NCI-H2107 (cell line): ENCODE results near the gene CHRNA9.

ENCODE experiments used
- DNase-seq: peaks from one replicate; lab custom pipeline; 2025; lab: John Stamatoyannopoulos, UW

Gene CHRNA9

DNA sequence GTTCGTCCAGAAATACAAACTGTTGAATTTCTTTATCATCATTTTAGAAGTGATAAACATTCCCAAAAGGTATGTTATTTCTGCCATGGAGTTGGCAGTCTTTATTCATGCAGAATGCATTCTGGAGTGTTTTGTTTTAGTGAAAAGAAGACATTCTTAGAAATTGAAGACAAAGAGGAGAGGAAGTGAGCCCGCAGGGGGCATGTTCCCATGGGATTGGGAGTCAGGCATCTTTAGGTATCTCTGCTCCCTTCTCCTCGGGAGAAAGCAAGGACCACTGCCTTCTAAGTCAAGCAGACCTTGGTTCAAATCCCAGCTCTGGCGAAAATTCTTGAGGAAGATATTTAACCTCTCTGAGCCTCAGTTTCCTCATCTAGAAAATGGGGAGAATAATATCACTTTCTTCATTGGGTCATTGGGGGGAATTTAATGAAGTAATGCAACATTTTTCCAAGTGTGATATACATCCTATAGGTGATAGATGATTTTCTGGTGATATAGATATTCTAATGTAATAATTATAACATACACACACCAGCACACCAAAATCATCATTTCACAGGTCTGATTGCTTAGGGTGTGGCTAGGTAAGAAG is 26.5 kb upstream of the CHRNA9 start:
- DNase-seq = no peak

DNA sequence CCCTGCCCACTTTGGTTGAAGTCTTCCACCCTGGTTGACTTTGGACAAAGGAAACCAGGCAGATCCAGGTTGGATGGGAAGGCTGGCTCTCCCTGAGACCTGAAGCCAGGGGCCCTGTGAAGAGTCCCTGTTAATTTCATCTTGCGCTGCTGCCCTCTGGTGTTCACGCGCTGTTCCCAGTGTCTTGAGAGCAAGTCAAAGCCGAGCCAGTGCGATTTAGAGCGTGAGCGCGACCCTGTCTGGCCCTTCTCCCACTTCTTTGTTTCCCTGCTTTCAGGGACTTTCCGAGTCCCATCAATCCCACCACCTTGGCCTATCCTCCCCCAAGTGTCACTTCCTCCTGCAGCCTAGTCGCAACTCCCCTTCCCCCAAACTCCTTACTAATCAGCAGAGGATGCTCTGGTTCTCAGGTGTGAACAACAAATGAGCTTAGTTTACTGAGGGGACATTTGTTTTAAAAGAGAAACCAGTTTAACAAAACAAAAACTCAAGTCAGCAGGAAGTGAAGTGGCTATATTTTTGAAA is 25.8 kb upstream of the CHRNA9 start:
- no peak for DNase-seq

DNA sequence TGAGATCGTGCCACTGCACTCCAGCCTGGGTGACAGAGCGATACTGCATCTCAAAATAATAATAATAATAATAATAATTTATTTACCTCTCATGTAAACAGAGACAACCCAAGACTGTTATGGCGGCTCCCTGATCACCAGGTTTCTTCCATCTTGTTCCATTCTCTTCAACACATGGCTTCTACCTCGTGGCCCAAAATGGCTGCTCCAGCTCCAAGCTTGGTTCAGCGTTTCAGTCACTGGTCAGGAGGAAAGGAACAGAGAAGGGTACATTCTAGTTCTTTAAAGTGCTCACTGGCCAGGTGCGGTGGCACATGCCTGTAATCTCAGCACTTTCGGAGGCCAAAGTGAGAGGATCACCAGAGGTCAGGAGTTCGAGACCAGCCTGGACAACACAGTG is 24.9 kb upstream of the CHRNA9 start:
- no peak for DNase-seq

DNA sequence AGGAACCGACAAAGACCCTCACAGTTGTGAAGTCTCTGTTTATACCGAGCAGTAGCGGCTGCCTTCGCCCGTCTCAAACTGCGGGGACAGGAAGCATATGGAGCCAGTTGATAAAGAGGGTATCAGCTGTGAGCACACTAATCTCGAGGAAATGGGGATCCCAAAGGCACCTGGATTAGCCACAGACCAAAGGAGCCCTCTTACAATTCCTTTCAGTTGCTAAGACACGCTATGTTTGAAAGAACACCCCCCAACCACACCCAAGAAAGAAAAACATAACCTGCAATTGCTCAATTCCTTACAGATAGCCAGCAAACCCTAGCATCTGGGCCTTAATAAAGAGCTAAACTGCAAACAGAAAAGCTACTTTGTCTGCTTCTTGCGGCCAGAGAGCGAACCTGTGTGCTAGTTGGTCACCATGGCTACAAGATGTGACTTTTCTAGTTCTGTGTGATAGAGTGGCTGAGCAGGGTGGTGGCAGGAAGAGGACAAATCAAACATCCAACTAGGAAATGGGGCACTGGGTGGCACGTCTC is 23.3 kb upstream of the CHRNA9 start:
- DNase-seq = no peak

DNA sequence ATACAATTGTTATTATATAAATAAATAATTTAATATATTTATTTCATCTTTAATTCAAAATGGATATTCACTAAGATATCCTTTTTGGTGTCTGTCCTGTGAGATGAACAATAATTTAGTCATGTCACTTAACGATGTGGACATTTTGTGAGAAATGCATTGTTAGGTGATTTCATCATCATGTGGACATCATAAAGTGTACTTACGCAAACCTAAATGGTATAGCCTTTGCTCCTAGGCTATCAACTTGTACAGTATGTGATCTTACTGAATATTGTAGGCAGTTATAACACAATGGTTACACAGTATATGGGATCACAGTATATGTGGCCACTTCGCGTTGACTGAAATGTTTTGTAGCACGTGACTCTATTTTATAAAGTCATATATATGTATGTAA is 20.2 kb upstream of the CHRNA9 start:
- DNase-seq = no peak

DNA sequence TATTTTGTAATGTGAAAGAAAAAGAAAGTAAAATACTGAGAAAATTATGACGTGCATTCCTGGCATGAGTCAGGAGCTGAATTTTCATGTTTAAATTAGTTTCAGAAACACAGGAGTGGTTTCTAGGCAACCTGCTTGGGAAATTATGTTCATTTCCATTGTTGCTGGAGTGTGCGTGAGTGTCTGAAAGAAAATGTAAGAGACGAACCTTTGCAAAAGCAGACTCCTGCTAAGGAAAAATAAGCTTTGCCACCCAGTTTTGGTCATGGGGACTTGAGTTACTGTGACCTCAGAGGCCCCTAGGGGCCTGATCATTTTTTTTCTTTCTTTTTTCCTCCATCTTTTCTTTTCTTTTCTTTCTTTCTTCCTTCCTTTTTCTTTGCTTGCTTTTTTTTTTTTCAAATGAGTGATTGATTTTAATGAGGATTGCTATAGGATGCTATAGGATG is 18.8 kb upstream of the CHRNA9 start:
- DNase-seq = no peak

DNA sequence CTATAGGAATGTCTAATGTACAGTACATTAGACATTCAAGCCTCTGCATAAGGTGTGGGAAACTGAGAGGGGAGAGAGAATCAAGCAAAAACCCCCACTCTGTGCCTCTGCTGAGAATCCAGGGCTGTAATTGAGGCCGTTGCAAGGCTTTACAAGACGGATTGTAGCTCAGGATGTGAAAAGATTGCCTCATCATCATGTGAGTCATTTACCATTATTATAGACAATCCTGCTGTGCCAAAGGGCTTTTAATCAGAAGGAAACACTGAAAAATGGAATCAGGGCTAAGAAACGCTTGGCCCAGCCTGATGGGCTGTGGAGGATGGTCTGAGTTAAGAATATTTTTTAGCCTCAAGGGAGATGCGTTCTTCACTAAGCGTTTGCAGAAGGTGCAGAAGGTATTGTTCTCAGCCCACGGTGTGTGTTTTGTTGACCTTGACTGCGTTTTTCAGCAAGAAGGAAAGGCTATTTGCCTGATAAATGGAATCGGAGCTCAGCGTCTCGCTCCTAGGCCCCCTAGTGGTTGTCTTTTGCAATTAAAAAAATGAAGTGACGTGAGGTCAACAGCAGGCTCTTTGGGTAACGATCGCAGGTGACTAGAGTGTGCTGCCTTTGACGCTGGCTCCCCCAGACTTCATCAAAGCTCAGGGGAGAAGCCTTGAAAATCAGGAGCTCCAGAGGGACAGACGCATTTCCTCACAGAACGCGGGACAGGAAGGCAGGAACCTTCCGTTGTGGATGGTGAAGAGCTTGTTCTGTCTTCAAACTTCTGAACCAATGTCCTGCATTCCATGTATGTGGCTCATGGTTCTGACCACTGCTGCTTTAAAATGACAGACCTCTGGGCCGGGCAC is 18.1 kb upstream of the CHRNA9 start:
- DNase-seq = no peak

DNA sequence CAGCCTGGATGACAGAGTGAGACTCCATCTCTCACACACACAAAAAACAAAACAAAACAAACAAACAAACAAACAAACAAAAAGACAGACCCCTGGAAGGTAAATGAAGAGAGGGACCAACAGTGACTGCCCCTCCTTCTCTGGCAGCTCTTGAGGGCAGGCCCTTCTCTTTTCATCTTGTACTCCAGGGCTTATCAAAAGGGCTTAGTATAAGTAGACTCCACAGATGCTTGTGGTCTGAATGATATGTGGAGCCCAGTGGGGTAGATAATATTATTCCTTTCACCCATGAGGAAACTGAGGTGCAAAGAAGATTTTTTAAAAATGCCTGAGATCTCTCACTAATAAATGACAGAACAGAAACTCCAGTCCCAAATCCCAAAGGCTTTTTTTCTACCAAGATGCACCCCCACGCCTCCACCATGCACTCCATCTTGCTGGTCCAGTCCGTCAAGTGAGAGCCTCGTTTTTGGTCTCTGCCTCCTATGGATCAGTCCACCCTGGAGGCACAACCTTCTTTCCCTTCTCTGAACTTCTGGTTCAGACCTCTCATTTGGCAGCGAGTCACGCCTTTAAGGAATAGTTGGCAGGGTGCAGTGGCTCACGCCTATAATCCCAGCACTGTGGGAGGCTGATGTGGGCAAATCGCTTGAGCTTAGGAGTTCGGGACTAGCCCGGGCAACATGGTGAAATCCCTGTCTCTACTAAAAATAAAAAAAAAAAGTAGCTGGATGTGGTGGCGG is 17.0 kb upstream of the CHRNA9 start:
- no peak for DNase-seq

DNA sequence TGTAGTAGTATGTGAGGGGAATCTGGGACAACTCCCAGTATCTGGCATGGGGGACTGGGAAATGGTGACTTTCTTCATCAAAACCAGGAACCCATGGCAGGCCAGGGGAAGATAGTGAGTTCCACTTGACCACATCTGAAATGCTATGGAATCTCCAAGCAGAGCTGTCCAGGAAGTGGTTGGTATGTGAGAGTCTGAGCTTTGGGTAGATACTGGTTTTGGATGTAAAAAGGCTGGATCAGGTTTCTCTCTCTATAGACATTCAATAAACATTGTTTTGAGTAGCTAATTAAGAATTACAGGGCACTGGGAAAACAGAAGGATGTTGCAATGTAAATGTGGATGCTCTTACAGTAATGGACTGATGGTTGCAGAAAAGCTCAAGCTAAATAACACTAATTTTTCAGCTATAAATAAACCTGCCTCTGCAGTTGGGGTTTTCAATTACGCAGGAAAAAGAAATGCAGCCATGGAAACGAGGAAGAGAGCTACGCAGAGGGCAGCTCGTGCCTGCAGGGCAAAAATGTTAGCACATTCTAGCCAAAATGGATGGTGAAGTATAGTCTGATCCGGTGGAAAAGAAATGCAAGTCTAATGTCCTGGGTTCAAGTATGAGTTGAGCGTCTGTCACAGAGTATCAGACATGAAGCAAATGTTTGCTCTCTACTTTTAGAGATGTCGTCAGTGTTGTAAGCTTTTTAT is 13.4 kb upstream of the CHRNA9 start:
- no peak for DNase-seq

DNA sequence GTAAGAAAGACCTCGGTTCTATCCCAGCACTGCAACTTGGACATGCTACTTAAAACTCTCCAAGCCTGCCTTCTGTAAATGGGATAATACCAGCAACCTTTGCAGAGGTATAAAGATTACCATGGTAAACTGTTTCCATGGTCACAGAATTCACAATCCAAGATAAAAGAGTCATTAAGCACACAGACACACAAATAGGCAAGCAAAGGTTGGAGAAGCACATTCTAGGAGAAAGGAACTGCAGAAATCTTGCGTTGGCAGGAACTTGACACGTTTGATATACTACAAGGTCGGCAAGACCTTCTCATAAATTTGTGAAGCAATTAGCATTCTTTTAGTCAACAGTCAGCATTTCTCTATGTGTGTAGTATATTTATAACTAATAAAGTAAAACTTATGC is 12.3 kb upstream of the CHRNA9 start:
- no peak for DNase-seq

DNA sequence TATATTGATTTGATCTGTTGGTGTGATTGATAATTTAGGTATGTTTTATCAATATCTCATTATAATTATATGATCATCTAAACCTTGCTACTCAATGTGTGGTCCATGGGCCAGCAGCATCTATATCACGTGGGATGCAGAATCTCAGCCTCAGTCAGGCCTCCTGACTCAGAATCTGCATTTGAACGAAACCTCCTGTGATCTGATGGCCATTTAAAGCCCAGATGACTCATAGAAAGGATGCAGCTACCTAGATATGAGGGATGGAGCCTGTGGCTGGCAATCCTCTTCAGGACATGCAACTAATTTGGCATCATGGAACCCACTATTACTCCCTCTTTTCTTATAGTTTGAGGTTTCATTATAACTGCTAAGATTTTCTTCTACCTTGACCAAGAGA is 11.3 kb upstream of the CHRNA9 start:
- DNase-seq = no peak

DNA sequence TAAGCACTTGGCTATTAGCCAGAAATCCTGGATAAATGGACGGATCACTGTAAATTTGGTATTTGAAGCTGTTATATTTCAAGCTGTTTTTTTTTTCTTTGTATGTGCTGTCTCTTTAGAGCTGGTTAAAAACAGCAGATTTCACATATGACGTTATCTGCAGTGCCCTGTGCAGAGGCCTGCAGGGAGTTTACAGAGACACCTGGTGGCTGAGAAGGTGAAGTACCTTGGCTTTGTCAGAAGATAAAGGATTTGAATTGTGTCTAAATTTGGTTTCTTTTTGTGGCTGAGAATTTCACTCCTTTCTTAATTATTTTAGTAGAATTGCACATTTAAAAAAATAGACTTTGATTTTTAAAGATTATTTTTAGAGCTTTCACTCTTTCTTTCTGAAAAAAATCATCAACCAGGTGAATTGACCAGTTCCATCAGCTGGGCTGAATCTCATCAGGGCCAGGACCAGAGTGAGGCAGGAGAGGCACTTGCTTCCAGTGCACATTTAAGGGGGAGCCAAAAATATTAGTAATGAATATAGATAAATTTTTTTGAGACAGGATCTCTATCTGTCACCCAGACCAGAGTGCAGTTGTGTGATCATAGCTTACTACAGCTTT is 9.6 kb upstream of the CHRNA9 start:
- DNase-seq = peak; percentile 27

DNA sequence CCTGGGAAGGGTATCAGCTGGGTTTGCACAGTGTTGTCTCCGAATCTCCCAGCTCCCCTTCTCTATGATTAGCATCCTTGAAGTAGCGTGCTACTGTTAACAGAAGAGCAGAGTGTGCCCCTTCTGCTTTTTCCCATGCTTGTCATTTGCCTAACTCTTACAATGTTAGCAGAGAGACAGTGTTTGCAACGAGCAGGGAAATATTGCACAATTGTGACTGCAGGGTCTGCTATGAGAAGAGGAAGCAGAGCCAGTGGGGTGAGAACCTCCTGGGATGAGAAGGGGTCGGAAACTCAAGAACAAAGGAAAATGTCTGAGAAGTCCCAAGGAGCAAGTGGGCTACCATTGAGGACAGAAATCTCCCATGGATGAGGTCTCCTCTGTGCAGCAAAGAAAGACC is 7.8 kb upstream of the CHRNA9 start:
- DNase-seq = no peak

DNA sequence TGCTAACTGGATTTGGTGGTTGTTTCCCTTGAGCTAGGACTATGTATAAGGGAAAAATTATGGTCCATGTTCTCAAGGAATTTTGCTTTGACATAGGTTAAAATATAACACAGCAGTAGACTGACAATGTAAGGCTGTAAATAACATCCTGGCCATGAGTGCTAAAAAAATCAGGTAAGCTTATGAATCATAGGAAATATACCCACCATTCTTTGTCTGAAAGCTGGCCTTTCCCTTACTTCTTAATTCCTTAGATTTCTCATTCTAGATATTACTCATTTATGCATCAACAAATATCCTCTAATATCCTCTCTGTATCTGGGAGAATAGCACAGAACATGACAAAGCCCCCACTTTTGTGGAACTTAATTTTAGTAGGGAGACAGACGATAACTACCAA is 6.8 kb upstream of the CHRNA9 start:
- no peak for DNase-seq

DNA sequence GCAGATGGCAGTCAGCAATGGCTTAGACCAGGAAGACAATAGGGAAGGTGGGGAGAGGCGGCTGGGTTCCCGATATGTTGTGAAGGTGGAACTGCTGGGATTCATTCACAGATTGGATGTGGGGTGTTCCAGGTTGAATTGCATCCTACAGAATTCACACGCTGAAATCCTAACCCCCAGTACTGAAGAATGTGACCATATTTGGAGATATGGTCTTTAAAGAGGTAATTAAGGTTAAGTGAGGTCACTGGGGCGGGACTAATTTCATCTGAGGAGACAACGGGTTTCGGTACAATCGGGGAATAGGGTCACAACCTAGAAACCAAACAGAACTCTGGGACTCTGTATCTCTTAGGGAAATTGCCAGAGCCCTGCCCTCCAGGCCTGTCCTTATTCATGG is 5.3 kb upstream of the CHRNA9 start:
- no peak for DNase-seq

DNA sequence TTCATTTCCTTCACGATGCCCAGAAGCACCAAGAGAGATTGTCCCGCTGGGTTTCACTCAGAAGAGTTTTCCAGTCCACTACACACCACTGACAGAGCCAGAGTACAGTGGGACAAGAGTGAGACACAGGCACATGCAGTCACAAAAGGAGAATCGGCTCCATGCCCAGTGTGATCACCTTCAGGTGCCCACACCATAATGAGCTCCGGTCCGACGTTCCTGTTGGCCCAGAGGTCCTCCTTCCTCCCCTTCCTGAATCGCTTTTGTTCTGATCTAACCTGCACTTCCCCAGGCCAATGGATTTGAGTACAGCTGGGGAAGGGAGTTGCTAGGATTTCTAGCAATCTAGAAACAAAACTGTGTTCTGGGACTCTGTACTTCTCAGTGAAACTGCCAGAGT is 4.6 kb upstream of the CHRNA9 start:
- no peak for DNase-seq

DNA sequence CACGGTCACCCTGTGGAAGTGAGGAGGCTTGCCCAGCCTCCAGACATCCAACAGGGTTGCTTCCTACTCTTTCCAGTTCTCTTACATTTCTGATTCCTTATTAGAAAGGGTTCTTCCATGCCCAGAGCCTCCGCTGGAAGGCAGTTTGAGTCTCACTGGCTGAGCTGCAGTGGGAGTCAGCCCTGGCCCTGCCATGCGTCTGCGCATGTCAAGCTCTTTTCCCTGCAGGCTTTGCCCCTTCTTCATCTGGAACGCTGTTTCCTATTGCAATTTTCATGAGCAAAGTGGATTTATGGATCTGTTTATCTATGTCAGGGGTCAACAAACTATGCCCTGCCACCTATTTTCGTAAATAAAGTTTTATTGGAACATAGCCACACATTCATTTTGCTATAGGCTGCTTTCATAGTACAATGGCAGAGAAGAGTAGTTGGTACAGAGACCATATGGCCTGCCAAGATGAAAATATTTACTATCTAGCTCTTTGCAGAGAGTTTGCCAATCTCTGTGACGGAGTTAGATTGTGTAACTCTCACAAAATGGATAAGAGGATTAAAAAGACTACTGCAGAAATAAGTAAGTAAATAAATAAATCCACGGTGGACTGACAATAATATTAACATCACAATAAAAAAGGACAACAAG is 3.9 kb upstream of the CHRNA9 start:
- no peak for DNase-seq

DNA sequence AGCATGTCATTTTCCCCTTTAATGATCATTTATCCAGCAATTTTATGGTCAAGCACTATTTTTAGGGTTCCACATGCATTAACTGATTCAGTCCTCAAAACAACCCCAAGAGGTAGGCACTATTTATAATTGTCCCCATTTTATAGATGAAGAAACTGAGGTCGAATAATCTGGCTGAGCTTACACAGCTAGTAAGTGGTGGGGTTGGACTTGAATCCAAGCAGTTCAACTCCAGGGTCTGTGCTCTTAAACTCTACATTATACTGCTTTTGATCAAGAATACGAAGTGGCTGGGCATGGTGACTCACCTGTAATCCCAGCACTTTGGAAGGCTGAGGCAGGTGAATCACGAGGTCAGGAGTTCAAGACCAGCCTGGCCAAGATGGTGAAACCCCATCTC is 3.2 kb upstream of the CHRNA9 start:
- DNase-seq = no peak

DNA sequence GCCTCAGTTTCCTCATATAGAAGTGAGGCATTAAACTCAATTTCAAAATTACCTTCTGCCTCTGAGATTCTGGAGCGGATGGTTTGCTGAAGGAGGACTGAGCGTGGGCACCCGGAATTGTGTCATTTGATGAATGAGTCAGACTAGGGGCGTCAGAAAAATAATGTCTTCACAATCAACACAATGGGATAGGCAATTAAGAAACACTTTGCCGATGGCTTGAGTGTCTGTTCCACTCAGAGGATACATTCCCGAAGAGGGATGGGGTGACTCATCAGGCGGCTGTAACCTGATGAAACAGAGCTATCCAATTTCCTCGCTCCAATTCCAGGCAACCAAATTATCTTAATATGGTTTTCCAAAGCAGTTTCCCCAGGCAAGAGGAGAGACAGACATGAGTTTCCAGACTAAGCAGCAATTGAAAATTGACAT is 1.2 kb upstream of the CHRNA9 start:
- DNase-seq = peak; percentile 53

DNA sequence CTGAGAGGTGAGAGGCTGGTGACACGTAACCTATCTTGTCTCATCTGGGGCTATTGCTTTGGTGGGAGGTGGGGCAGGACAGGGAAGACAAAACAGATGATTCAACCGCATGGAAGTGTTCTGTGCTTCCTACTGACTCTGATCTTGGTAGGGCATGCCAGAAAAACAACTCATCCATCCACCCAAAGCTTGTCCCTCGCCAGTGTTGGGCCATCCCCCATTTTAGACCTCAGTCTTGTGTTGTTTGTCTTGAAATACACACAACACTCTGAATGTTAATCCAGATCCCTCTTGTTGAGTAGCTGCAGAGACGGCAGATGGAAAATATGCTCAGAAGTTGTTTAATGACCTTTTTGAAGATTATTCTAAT is 377 bp downstream of the CHRNA9 start:
- DNase-seq = no peak

DNA sequence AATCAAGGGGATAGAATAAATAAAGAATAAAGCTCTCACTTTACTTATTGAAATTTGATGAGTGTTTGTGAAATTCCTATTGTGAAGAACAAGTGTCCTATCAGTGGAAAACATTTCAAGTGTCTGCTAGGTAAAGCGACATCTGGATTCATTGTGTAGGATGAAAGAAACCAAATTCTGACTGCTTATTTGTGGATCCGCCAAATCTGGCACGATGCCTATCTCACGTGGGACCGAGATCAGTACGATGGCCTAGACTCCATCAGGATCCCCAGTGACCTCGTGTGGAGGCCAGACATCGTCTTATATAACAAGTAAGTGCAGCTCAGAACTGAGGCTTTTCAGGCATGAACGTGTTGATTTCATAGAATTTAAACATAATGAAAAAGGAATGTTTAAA is 1.9 kb downstream of the CHRNA9 start:
- DNase-seq = peak; percentile 44
